Loucy (cell line): ENCODE measurements around the gene ZIC1.

Experiments used
- H2AFZ ChIP-seq: fragments of 200-600 bp; sonication (generic); 2 replicates; pipeline ENCODE4 v1.6.0; 2016; ENCODE audit warnings: antibody characterized with exemption, mild to moderate bottlenecking, low read length, moderate library complexity
- H3F3A ChIP-seq: fragments of 200-600 bp; 2 replicates; pipeline ENCODE4 v1.6.0; 2016; ENCODE audit warnings: antibody characterized with exemption, low read depth, mild to moderate bottlenecking
- H3K27me3 ChIP-seq: fragments of 200-600 bp; sonication (generic); 2 replicates; pipeline ENCODE4 v1.6.1; 2014; ENCODE audit warnings: low read length, mild to moderate bottlenecking; ENCODE audit not compliant: insufficient read depth, poor library complexity, severe bottlenecking
- H3K36me3 ChIP-seq: fragments of 200-600 bp; sonication (generic); 2 replicates; pipeline ENCODE4 v1.6.1; 2016; ENCODE audit warnings: low read length; ENCODE audit not compliant: insufficient read depth
- H3K4me1 ChIP-seq: fragments of 200-600 bp; sonication (generic); 2 replicates; pipeline ENCODE4 v1.5.1; 2014; ENCODE audit warnings: low read length, mild to moderate bottlenecking; ENCODE audit not compliant: insufficient read depth, poor library complexity, severe bottlenecking
- H3K4me2 ChIP-seq: fragments of 200-600 bp; sonication (generic); 2 replicates; pipeline ENCODE4 v1.6.0; 2014; ENCODE audit warnings: antibody characterized with exemption, low read length, low read depth, mild to moderate bottlenecking; ENCODE audit not compliant: poor library complexity, severe bottlenecking
- H3K4me3 ChIP-seq: fragments of 200-600 bp; sonication (generic); 2 replicates; pipeline ENCODE4 v1.5.1; 2014; ENCODE audit warnings: low read length, mild to moderate bottlenecking, mixed read lengths; ENCODE audit not compliant: poor library complexity, severe bottlenecking
- H3K79me2 ChIP-seq: fragments of 200-600 bp; sonication (generic); 2 replicates; pipeline ENCODE4 v1.6.1; 2014; ENCODE audit warnings: low read length; ENCODE audit not compliant: insufficient read depth
- H3K9ac ChIP-seq: fragments of 200-600 bp; sonication (generic); 2 replicates; pipeline ENCODE4 v1.6.0; 2014; ENCODE audit warnings: mild to moderate bottlenecking, low read depth, low read length, moderate library complexity; ENCODE audit not compliant: poor library complexity, severe bottlenecking
- H3K9me2 ChIP-seq: fragments of 200-600 bp; sonication (generic); replicated peaks from 2 replicates; pipeline ENCODE4 v1.6.1; 2016; ENCODE audit warnings: low read depth, low read length, mixed read lengths
- H3K9me3 ChIP-seq: fragments of 200-600 bp; sonication (generic); 2 replicates; pipeline ENCODE4 v1.6.1; 2014; ENCODE audit warnings: mild to moderate bottlenecking, antibody characterized with exemption, low read length, low read depth; ENCODE audit not compliant: insufficient read depth
- H4K20me1 ChIP-seq: fragments of 200-600 bp; sonication (generic); 2 replicates; pipeline ENCODE4 v1.6.0; 2014; ENCODE audit warnings: antibody characterized with exemption, low read length, mild to moderate bottlenecking; ENCODE audit not compliant: insufficient read depth, poor library complexity, severe bottlenecking
- EZH2phosphoT487 ChIP-seq: fragments of 200-600 bp; IDR thresholded peaks from 2 replicates; pipeline ENCODE4 v1.6.1; 2018; ENCODE audit warnings: antibody characterized with exemption, mild to moderate bottlenecking, moderate library complexity, borderline replicate concordance
- TF ChIP-seq, protein P1 (sequence below): fragments of 200-600 bp; sonication (generic); conservative IDR thresholded peaks from 2 replicates; pipeline ENCODE4 v1.5.1; 2014; ENCODE audit warnings: mild to moderate bottlenecking, antibody characterized with exemption, low read length

The ZIC1 gene

DNA sequence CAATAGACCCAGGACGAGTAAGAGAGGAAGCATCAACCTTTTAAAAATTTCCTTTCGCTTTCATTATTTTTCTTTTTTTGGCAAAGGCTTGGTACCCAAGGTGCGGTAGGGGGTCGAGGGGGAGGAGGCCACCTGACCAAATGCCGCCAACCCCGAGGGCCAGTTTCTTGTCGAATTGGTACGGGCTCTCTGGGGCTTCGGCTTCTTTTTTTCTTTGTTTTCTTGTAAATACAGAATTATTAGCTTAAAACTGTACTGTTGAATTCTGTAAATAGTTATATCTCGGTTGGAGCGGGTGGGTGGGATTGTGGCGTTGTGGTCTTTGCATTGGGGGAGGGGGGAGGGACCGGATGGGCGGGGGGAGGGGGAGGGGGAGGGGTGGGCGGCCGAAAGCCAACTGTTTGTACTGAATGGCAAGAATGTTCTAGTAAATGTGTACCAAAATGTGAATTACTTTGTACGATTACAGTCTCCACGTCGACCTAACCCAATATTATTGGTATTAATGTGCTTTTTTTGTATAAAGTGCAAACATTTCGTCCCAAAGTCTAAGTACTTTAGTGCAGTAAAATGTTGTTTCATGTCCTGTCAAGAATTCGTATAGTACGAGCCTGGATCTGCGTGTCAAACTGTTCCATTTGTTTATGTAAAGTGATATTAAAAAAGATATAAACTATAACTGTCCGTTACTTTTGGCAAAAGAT is 4.7 kb downstream of the ZIC1 start:
- no peak overlapping the region for H3K9ac ChIP-seq
- TF ChIP-seq, protein P1, sequence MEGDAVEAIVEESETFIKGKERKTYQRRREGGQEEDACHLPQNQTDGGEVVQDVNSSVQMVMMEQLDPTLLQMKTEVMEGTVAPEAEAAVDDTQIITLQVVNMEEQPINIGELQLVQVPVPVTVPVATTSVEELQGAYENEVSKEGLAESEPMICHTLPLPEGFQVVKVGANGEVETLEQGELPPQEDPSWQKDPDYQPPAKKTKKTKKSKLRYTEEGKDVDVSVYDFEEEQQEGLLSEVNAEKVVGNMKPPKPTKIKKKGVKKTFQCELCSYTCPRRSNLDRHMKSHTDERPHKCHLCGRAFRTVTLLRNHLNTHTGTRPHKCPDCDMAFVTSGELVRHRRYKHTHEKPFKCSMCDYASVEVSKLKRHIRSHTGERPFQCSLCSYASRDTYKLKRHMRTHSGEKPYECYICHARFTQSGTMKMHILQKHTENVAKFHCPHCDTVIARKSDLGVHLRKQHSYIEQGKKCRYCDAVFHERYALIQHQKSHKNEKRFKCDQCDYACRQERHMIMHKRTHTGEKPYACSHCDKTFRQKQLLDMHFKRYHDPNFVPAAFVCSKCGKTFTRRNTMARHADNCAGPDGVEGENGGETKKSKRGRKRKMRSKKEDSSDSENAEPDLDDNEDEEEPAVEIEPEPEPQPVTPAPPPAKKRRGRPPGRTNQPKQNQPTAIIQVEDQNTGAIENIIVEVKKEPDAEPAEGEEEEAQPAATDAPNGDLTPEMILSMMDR, result no peak
- no peak for TF ChIP-seq EZH2phosphoT487
- H3K4me1 ChIP-seq, result no peaks in the 10 kb centered on the region
- no peak overlapping the region for H2AFZ ChIP-seq
- no peaks in the 10 kb centered on the region for H3K9me2 ChIP-seq
- H3K27me3 ChIP-seq, result no peaks in the 10 kb centered on the region
- H3K9me3 ChIP-seq, result no peaks in the 10 kb centered on the region
- H3K36me3 ChIP-seq, result no peaks in the 10 kb centered on the region
- H3K4me2 ChIP-seq, result no peak overlapping the region
- H4K20me1 ChIP-seq, result no peaks in the 10 kb centered on the region
- H3K4me3 ChIP-seq, result no peak overlapping the region
- no peaks in the 10 kb centered on the region for H3K79me2 ChIP-seq
- H3F3A ChIP-seq, result no peaks in the 10 kb centered on the region

GRCh38 chr3:147414390-147415138 is 5.4 kb downstream of the ZIC1 start:
- no peaks in the 10 kb centered on the region for H3K9me2 ChIP-seq
- no peaks in the 10 kb centered on the region for H3K4me1 ChIP-seq
- H3K9ac ChIP-seq, result no peak overlapping the region
- H3K4me2 ChIP-seq, result no peak overlapping the region
- no peak for TF ChIP-seq EZH2phosphoT487
- TF ChIP-seq, protein P1, result no peak
- H3K36me3 ChIP-seq, result no peaks in the 10 kb centered on the region
- H4K20me1 ChIP-seq, result no peaks in the 10 kb centered on the region
- H3F3A ChIP-seq, result no peaks in the 10 kb centered on the region
- H3K27me3 ChIP-seq, result no peaks in the 10 kb centered on the region
- no peak overlapping the region for H2AFZ ChIP-seq
- no peaks in the 10 kb centered on the region for H3K79me2 ChIP-seq
- no peak overlapping the region for H3K4me3 ChIP-seq
- H3K9me3 ChIP-seq, result no peaks in the 10 kb centered on the region

DNA sequence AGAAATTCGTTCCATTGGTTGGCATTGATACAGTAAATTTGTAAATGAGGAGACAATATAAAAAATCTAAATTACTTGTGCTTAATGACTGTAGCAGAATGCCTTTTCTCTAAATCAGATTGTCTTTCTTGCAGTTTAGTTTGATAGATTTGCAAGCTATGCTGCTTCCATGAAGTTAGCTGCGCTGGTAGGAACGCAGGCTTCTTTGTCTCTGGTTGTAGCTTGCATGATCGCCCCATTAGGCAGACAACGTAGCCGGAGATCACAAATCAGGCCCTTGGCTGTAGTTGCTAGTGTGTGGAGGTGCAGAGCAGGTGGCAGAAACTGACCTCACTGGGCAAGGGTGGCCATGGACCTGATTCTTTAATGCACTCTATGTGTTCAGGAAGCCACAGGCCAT is 6.1 kb downstream of the ZIC1 start:
- no peak overlapping the region for H3K4me3 ChIP-seq
- no peaks in the 10 kb centered on the region for H4K20me1 ChIP-seq
- H3K9ac ChIP-seq, result no peak overlapping the region
- no peaks in the 10 kb centered on the region for H3K9me2 ChIP-seq
- H3K4me2 ChIP-seq, result no peak overlapping the region
- no peak for TF ChIP-seq EZH2phosphoT487
- TF ChIP-seq, protein P1, result no peak
- H3K9me3 ChIP-seq, result no peaks in the 10 kb centered on the region
- H3K79me2 ChIP-seq, result no peaks in the 10 kb centered on the region
- H3K4me1 ChIP-seq, result no peaks in the 10 kb centered on the region
- H2AFZ ChIP-seq, result no peak overlapping the region
- no peaks in the 10 kb centered on the region for H3F3A ChIP-seq
- H3K27me3 ChIP-seq, result no peaks in the 10 kb centered on the region
- no peaks in the 10 kb centered on the region for H3K36me3 ChIP-seq
